Measurements from ENCODE around the gene LRBA.

Gene LRBA

DNA sequence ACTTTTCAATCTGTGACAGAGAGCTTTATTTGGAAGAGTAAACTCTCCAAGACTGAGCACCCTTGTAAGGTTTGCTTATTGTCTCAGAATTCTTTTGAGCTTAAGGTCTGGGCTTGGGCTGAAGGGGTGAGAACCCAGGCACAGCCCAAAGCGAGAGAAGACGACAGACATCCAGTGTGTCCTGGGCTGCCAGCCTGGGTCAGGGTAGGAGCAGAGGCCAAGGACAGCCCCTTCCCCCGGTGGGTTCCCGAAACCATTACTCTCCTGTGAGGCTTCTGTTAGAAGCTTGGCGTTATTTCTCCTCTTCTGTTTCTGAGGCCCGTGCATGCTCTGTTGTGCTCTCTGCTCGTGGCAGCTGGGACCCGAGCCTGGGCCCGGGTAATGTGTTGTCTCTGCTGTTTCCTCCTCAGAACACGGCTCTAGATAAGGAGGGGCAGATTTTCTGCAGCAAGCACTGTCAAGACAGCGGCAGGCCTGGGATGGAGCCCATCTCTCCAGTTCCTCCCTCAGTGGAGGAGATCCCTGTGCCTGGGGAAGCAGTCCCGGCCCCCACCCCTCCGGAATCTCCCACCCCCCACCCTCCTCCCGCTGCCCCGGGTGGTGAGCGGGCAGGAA, 759.4 kb downstream of the LRBA start:
- TF ChIP-seq TAF1 (IDR thresholded peaks at IDR 0.05; ENCODE audit: low read depth, low read length) (no peak), SPI1 (IDR thresholded peaks at IDR 0.05; ENCODE audit: low read depth, low read length) (no peak), PAX5 (IDR thresholded peaks at IDR 0.05; ENCODE audit: insufficient read depth, low read length, severe bottlenecking) (no peak), POLR2A (IDR thresholded peaks at IDR 0.05; ENCODE audit: low read depth, low read length) (no peak), POU2F2 (IDR thresholded peaks at IDR 0.05; ENCODE audit: low read depth, low read length) (no peak)
- no peak for FAIRE-seq
- DNase-seq (ENCODE audit: insufficient read length, low spot score), result no peak

DNA sequence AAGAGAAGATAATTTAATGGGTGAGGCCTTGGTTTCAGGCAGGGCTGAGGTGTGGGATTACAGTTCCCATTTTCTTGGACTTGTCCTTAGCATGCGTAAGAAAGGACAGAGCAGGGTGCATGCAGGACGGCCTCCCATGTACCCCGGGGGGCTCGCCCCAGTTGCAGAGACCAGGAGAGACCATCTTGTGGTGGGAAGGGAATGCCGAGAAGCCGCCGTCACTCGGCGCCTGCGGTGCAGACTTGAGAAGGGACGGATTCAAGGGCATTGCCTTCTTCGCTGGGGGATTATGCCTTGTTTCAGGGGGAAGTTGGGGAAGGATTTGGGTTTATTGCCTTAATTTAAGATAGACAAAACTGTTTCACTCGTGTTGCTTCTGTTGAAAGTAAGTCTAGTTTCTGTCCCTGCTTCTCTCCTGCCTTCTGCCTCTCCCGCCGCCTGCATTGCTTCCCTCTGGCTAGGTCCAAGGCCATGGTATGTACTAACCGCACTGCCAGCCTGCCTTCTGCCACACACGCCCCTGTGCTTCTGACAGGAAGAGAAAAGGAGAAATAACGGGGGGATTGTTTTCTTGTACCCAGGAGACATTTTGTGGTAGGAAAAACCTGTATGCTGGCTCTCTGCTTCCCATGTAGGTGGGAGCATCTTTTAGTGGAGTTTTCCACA, 761.0 kb downstream of the LRBA start:
- no peak for FAIRE-seq
- TF ChIP-seq POU2F2 (IDR thresholded peaks at IDR 0.05; ENCODE audit: low read depth, low read length) (no peak), SPI1 (IDR thresholded peaks at IDR 0.05; ENCODE audit: low read depth, low read length) (no peak), POLR2A (IDR thresholded peaks at IDR 0.05; ENCODE audit: low read depth, low read length) (no peak), PAX5 (IDR thresholded peaks at IDR 0.05; ENCODE audit: insufficient read depth, low read length, severe bottlenecking) (no peak), TAF1 (IDR thresholded peaks at IDR 0.05; ENCODE audit: low read depth, low read length) (no peak), POLR2AphosphoS5 (IDR thresholded peaks at IDR 0.05; ENCODE audit: low read depth, low read length) (no peak)
- no peak for DNase-seq (ENCODE audit: insufficient read length, low spot score)

DNA sequence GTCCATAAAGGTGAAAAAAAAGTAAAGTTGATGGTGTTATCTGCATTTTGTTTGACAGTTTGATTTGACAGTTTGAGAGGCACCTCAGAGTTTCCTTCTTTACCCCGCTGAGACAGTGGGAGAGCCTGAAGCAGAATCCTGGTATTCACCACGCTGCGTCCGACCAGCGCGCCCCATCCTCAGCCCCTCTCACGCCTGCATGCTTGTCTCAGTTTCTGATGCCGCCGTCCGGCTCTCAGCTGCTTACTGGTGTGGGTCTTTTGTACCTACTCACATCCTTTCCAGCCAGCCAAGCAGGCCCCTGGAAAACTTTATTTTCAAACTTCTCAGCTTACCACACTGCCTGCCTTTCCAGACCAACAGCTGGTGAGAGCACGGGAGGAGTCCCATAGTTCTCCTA, 761.7 kb downstream of the LRBA start:
- DNase-seq (ENCODE audit: insufficient read length, low spot score) (no peak), FAIRE-seq (no peak)
- TF ChIP-seq SPI1 (IDR thresholded peaks at IDR 0.05; ENCODE audit: low read depth, low read length), result no peak
- no peak for TF ChIP-seq TAF1 (IDR thresholded peaks at IDR 0.05; ENCODE audit: low read depth, low read length)
- TF ChIP-seq PAX5 (IDR thresholded peaks at IDR 0.05; ENCODE audit: insufficient read depth, low read length, severe bottlenecking), result no peak
- TF ChIP-seq POLR2A (IDR thresholded peaks at IDR 0.05; ENCODE audit: low read depth, low read length), result no peak
- no peak for TF ChIP-seq POU2F2 (IDR thresholded peaks at IDR 0.05; ENCODE audit: low read depth, low read length)
- no peak for TF ChIP-seq POLR2AphosphoS5 (IDR thresholded peaks at IDR 0.05; ENCODE audit: low read depth, low read length)

DNA sequence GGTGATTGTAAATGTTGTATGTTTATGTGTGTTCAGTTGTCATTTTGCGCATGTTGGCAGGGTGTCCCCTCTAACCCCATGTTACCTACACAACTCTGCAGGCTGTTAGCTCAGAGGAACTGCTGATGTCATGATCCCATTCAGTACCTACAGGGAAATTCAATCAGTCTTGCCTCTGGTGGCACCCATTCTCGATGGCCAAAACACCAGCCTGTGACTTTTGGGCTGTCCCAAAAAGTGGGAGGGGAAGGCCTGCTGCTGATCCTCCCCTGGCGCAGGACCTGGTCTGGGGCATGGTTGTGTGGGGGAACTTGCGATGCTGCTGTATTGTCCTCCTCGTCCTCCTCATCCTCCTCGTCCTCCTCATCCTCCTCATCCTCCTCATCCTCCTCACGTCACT, 762.3 kb downstream of the LRBA start:
- TF ChIP-seq POLR2A (IDR thresholded peaks at IDR 0.05; ENCODE audit: low read depth, low read length) (no peak), SPI1 (IDR thresholded peaks at IDR 0.05; ENCODE audit: low read depth, low read length) (no peak), TAF1 (IDR thresholded peaks at IDR 0.05; ENCODE audit: low read depth, low read length) (no peak), PAX5 (IDR thresholded peaks at IDR 0.05; ENCODE audit: insufficient read depth, low read length, severe bottlenecking) (no peak), POU2F2 (IDR thresholded peaks at IDR 0.05; ENCODE audit: low read depth, low read length) (no peak), POLR2AphosphoS5 (IDR thresholded peaks at IDR 0.05; ENCODE audit: low read depth, low read length) (no peak)
- DNase-seq (ENCODE audit: insufficient read length, low spot score), result no peak
- FAIRE-seq, result no peak

DNA sequence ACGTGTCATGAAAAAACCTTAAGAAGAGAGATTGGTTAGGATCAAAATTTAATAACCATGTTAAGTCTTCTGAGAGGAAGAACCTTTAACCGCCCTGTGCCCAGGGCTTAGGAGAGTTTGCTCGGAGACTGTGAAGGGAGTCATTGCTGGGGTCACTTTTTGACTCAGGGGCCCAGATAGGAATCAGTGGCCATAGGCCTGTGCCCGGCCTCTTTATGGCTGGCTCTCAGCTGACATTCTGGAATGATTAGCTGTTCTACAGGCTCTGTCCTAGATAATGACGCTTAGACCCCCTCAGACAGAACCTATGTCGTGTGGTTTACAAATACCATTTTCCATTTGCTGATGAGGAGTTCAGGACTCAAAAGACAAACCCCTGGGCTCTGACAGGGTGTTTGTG, 762.8 kb downstream of the LRBA start:
- no peak for DNase-seq (ENCODE audit: insufficient read length, low spot score)

DNA sequence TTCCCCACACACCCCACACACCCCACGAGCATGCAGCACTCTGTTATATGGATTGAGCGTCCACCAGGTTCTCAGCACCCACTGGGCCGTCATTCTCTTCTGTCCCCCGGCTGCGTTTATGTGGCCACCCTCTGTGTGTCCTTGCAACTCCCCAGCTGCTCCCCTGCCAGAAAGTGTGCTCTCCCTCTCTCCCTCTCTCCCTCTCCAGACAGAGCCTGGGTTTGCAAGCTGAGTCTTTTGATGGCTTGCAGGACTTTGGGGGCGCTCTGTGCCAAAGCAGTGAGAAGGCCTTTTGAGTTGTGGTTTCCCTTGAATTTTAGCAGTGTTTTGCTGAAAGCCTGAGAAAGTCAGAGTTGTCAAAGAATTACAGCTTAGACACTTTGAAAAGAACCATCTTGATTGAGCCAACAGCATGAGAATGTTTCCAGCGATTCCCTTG, 763.3 kb downstream of the LRBA start:
- DNase-seq (ENCODE audit: insufficient read length, low spot score) (no peak), FAIRE-seq (no peak)

More for the DNA sequence above, 762.8 kb downstream of the LRBA start:
- FAIRE-seq, result no peak
- TF ChIP-seq POLR2A (IDR thresholded peaks at IDR 0.05; ENCODE audit: low read depth, low read length) (no peak), PAX5 (IDR thresholded peaks at IDR 0.05; ENCODE audit: insufficient read depth, low read length, severe bottlenecking) (no peak)

DNA sequence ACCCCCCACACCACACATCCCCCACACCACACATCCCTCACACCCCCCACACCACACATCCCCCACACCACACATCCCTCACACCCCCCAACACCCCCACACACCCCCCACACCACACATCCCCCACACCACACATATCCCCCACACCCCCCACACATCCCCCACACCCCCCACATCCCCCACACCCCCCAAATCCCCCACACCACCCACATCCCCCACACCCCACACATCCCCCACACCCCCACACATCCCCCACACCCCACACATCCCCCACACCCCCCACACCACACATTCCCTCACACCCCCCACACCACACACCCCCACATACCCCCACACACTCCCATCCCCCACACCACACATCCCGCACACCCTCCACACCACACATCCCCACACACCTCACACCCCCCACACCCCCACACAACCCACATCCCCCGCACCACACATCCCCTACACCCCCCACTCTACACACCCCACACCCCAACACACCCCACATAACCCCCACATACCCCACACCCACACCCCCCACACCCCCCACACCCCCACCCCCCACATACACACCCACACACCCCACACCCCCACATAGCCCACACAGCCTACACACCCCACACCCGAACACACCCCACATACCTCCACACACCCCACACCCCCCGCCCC, 764.0 kb downstream of the LRBA start:
- FAIRE-seq, result no peak
- peak; percentile 60 for DNase-seq (ENCODE audit: insufficient read length, low spot score)
- no peak for TF ChIP-seq PAX5 (IDR thresholded peaks at IDR 0.05; ENCODE audit: insufficient read depth, low read length, severe bottlenecking)
- TF ChIP-seq TAF1 (IDR thresholded peaks at IDR 0.05; ENCODE audit: low read depth, low read length), result no peak

More for the DNA sequence above, 763.3 kb downstream of the LRBA start:
- TF ChIP-seq PAX5 (IDR thresholded peaks at IDR 0.05; ENCODE audit: insufficient read depth, low read length, severe bottlenecking) (no peak), POLR2AphosphoS5 (IDR thresholded peaks at IDR 0.05; ENCODE audit: low read depth, low read length) (no peak), SPI1 (IDR thresholded peaks at IDR 0.05; ENCODE audit: low read depth, low read length) (no peak), POLR2A (IDR thresholded peaks at IDR 0.05; ENCODE audit: low read depth, low read length) (no peak), TAF1 (IDR thresholded peaks at IDR 0.05; ENCODE audit: low read depth, low read length) (no peak), POU2F2 (IDR thresholded peaks at IDR 0.05; ENCODE audit: low read depth, low read length) (no peak)

DNA sequence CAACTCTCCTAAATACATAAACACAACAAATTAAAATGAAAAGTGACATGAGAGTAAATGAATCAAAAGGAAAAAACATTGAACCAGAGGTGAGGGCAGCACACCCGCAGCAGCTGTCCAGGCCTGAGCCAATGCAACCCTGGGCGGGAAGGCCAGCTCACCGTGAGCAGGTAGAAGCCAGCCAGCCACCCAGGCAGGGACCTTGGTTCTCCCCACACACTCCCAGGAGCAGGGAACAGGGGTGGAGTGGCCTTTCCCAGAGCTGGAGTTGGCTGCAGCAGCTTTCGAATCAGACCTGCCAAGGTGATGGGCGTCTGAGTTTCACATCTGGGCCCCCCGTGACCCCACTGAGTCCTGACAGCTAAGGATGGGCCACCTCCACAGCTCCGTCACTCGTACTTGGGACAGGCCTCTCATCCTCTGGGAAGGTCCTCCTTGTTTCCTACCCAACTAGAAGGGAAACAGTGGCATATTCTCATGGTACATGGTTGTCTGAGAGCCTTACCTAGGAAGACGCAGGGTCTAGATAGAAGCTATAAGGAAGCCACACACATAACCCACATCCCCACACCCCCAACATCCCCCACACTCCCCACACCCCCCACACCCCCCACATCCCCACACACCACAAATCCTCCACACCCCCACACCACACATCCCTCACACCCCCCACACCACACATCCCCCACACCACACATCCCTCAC, 764.6 kb downstream of the LRBA start:
- DNase-seq (ENCODE audit: insufficient read length, low spot score), result no peak
- FAIRE-seq, result no peak
- no peak for TF ChIP-seq PAX5 (IDR thresholded peaks at IDR 0.05; ENCODE audit: insufficient read depth, low read length, severe bottlenecking)

DNA sequence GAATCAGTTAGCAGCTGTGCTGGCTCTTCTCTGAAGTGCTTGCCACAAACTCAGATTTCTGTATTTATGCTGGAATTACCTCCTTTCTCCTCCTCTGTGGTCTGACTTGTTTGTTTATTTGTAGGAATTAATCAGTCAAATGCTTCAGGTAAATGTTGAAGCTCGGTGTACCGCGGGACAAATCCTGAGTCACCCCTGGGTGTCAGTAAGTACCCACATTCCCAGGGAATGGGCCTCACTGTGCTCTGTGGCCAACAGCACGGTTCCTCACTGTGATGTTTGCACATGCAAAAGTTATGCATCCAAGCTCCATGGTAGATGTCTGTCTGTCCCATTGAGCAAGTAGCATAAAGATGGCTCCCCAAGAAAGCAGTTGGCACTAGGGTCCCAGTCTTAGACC, 766.9 kb downstream of the LRBA start:
- DNase-seq (ENCODE audit: insufficient read length, low spot score), result no peak
- no peak for FAIRE-seq
- no peak for TF ChIP-seq PAX5 (IDR thresholded peaks at IDR 0.05; ENCODE audit: insufficient read depth, low read length, severe bottlenecking)
- no peak for TF ChIP-seq SPI1 (IDR thresholded peaks at IDR 0.05; ENCODE audit: low read depth, low read length)
- TF ChIP-seq TAF1 (IDR thresholded peaks at IDR 0.05; ENCODE audit: low read depth, low read length), result no peak
- no peak for TF ChIP-seq POLR2AphosphoS5 (IDR thresholded peaks at IDR 0.05; ENCODE audit: low read depth, low read length)
- TF ChIP-seq POU2F2 (IDR thresholded peaks at IDR 0.05; ENCODE audit: low read depth, low read length), result no peak
- TF ChIP-seq POLR2A (IDR thresholded peaks at IDR 0.05; ENCODE audit: low read depth, low read length), result no peak

Measured in GM12891 (cell line).